K562 (cell line): ENCODE results near the gene LRRC8A. TPM values are rescaled to one million over a fixed set of nuclear protein-coding genes. Genes with fewer than 3 reads are reported as not detected.

Experiments
- FOXP4 ChIP-seq: sonication (generic); formaldehyde crosslinking; IDR thresholded peaks from 2 replicates; pipeline ENCODE4 v1.8.0; 2022; ENCODE audit warnings: mild to moderate bottlenecking, missing genetic modification reagents, borderline replicate concordance
- GTF3C2 ChIP-seq: IDR thresholded peaks from 3 replicates; pipeline ENCODE4 v1.6.1; 2011; ENCODE audit warnings: borderline replicate concordance, mild to moderate bottlenecking, moderate library complexity; ENCODE audit not compliant: insufficient read length; ENCODE audit errors: extremely low read depth
- HLTF ChIP-seq: fragments of 450-650 bp; IDR thresholded peaks from 2 replicates; pipeline ENCODE4 v1.6.1; 2016
- ILF3 ChIP-seq: fragments of 450-650 bp; IDR thresholded peaks from 2 replicates; pipeline ENCODE4 v1.6.1; 2018; ENCODE audit warnings: antibody characterized with exemption, mild to moderate bottlenecking, moderate library complexity, borderline replicate concordance
- IRF1 ChIP-seq: sonication (generic); formaldehyde crosslinking; IDR thresholded peaks from 2 replicates; pipeline ENCODE4 v1.8.0; 2022; ENCODE audit warnings: missing genetic modification reagents, mild to moderate bottlenecking, borderline replicate concordance
- JUNB ChIP-seq: fragments of 450-650 bp; formaldehyde crosslinking; conservative IDR thresholded peaks from 2 replicates; pipeline ENCODE4 v1.4.0; 2020; ENCODE audit warnings: mild to moderate bottlenecking
- MAX ChIP-seq: sonication (generic); formaldehyde crosslinking; IDR thresholded peaks from 2 replicates; pipeline ENCODE4 v1.9.0; 2022; ENCODE audit warnings: mild to moderate bottlenecking, missing genetic modification reagents
- NCOR1 ChIP-seq: fragments of 450-650 bp; IDR thresholded peaks from 2 replicates; pipeline ENCODE4 v1.6.1; 2016; ENCODE audit warnings: mild to moderate bottlenecking, moderate library complexity
- NR4A1 ChIP-seq, 2 experiments: fragments of 250-450 bp in 1 of 2; fragments of 450-650 bp in 1 of 2; sonication (Bioruptor Pico) in 1 of 2; IDR thresholded peaks; 2 replicates each; pipeline versions ENCODE4 v1.4.0 to v1.6.1; 2016 to 2020; ENCODE audit warnings: mild to moderate bottlenecking in 2 of 2, missing compliant biosample characterization in 1 of 2, missing genetic modification characterization in 1 of 2, moderate library complexity in 1 of 2
- POLR2AphosphoS5 ChIP-seq: IDR thresholded peaks from 2 replicates; pipeline ENCODE4 v1.6.1; 2011; ENCODE audit warnings: mild to moderate bottlenecking, low read depth, low read length, moderate library complexity; ENCODE audit not compliant: control insufficient read depth, insufficient read depth
- SIRT6 ChIP-seq: IDR thresholded peaks from one replicate; pipeline ENCODE4 v1.6.1; 2012; ENCODE audit warnings: low read depth, mild to moderate bottlenecking, control low read depth, inconsistent platforms, low read length, moderate library complexity
- SMAD4 ChIP-seq: fragments of 250-450 bp; sonication (Bioruptor Pico); conservative IDR thresholded peaks from 2 replicates; pipeline ENCODE4 v1.8.0; 2021; ENCODE audit warnings: inconsistent platforms, mild to moderate bottlenecking, moderate library complexity
- SP1 ChIP-seq: sonication (generic); formaldehyde crosslinking; IDR thresholded peaks from 2 replicates; pipeline ENCODE4 v1.8.1; 2022; ENCODE audit warnings: mild to moderate bottlenecking, missing genetic modification reagents
- TARDBP ChIP-seq: fragments of 450-650 bp; IDR thresholded peaks from 2 replicates; pipeline ENCODE4 v1.6.1; 2016
- ZFP91 ChIP-seq: sonication (generic); formaldehyde crosslinking; IDR thresholded peaks from 2 replicates; pipeline ENCODE4 v1.8.0; 2022; ENCODE audit warnings: mild to moderate bottlenecking, missing genetic modification reagents
- ZNF24 ChIP-seq: fragments of 450-650 bp; IDR thresholded peaks from 2 replicates; pipeline ENCODE4 v1.6.1; 2016
- ZNF77 ChIP-seq: fragments of 250-450 bp; sonication (Bioruptor Pico); IDR thresholded peaks from 2 replicates; pipeline ENCODE4 v1.5.0; 2020
- polyA plus RNA-seq, 8 experiments: library from polyadenylated mRNA; depleted of rRNA in 4 of 8; stranded (reverse) in 5 of 8; unstranded in 3 of 8; fragments of >200 nt; fragmentation: Nextera tagmentation in 2 of 8; fragmentation: Illumina TruSeq in 1 of 8; extraction: Ambion mirVana in 2 of 8; extraction: Trizol in 1 of 8; gene quantifications; 2 replicates each; pipeline versions ENCODE4 v1.2.1 to v1.2.3, GENCODE V29; 2011 to 2014; ENCODE audit warnings: inconsistent platforms in 1 of 8, missing spikeins in 1 of 8
- total RNA-seq, 7 experiments: library from RNA; depleted of rRNA in 6 of 7; stranded (reverse); fragments of >200 nt in 6 of 7; fragmentation: Illumina TruSeq in 2 of 7; extraction: Trizol in 2 of 7; gene quantifications; 2 replicates each; pipeline versions ENCODE4 v1.2.1 to v1.2.3, GENCODE V29; 2011 to 2021; ENCODE audit warnings: low replicate concordance in 1 of 7

Gene LRRC8A
- total and polyA plus RNA-seq, 9 of the 15 experiments (the other 6 are each of a cell fraction or from before 2014, with no cell fraction given), result 2.9 to 24.7 (median 8.9) TPM

- TF ChIP-seq GTF3C2 (no peak), IRF1 (CRISPR knock-in tag) (no peak), JUNB (no peak), FOXP4 (CRISPR knock-in tag) (0 out of 2 replicates have a peak, but pooled peaks have one; percentile 10), NR4A1 (CRISPR knock-in tag; IDR thresholded peaks at IDR 0.05) (0 out of 2 replicates have a peak, but pooled peaks have one; percentile 15), NR4A1 (tag; IDR thresholded peaks at IDR 0.05) (peak; percentile 35; the same call in 1 of the 2 replicates), ZNF24 (no peak), SP1 (peak; percentile 99), ILF3 (no peak; the same call in 1 of the 2 replicates), TARDBP (no peak), HLTF (no peak), NCOR1 (no peak; the same call in 1 of the 2 replicates), MAX (CRISPR knock-in tag) (peak; percentile 90), ZNF77 (CRISPR knock-in tag) (no peak), POLR2AphosphoS5 (peak; percentile 80), SIRT6 (no peak), ZFP91 (CRISPR knock-in tag) (no peak), SMAD4 (CRISPR knock-in tag) (peak; percentile 74; the same call in 1 of the 2 replicates)
Measured at GRCh38 chr9:128947527-128948301, 65.8 kb downstream of the LRRC8A start, which contains the start of the genes DOLK and NUP188 (continued).
